HCT116 (cell line): ENCODE results near the gene PPP1R12C. TPM values are rescaled to one million over a fixed set of nuclear protein-coding genes. Genes with fewer than 3 reads are reported as not detected.

Experiments
- ATF3 ChIP-seq: IDR thresholded peaks from 2 replicates; pipeline ENCODE4 v1.6.1; 2012
- CTCF ChIP-seq, 3 experiments: fragments of 200-600 bp in 1 of 3; sonication (generic) in 1 of 3; IDR thresholded peaks in 2 of 3; conservative IDR thresholded peaks in 1 of 3; 2 replicates each; pipeline ENCODE4 v1.5.1; 2012 to 2017; ENCODE audit warnings: low read depth in 2 of 3, low read length in 2 of 3, antibody characterized with exemption in 1 of 3, borderline replicate concordance in 1 of 3, control low read depth in 1 of 3, mild to moderate bottlenecking in 1 of 3, mixed read lengths in 1 of 3, mixed run types in 1 of 3, moderate library complexity in 1 of 3; ENCODE audit not compliant: insufficient read depth in 1 of 3
- ELF1 ChIP-seq: IDR thresholded peaks from 2 replicates; pipeline ENCODE4 v1.6.1; 2012; ENCODE audit warnings: low read depth, borderline replicate concordance
- FOSL1 ChIP-seq: IDR thresholded peaks from 2 replicates; pipeline ENCODE4 v1.6.1; 2012; ENCODE audit warnings: low read depth
- YY1 ChIP-seq: IDR thresholded peaks from 2 replicates; pipeline ENCODE4 v1.6.1; 2011; ENCODE audit warnings: low read length, low read depth, moderate library complexity, mild to moderate bottlenecking; ENCODE audit not compliant: insufficient replicate concordance; ENCODE audit errors: extremely low read depth
- ZBTB33 ChIP-seq: IDR thresholded peaks from 2 replicates; pipeline ENCODE4 v1.6.1; 2011; ENCODE audit warnings: mild to moderate bottlenecking, low read length, moderate library complexity; ENCODE audit not compliant: insufficient replicate concordance; ENCODE audit errors: extremely low read depth
- ZNF274 ChIP-seq: fragments of 200-500 bp; sonication (Bioruptor generic); IDR thresholded peaks from 2 replicates; pipeline ENCODE4 v1.6.1; 2014; ENCODE audit warnings: mild to moderate bottlenecking, low read depth, low read length, inconsistent platforms
- total RNA-seq: library from RNA; stranded (reverse); gene quantifications from one replicate; pipeline ENCODE4 v1.2.1, GENCODE V29; 2021; ENCODE audit not compliant: unreplicated experiment

PPP1R12C gene
- total RNA-seq, 1 experiment from 2014 or later = 83.2 TPM

GRCh38 chr19:55158423-55158822, 41.0 kb upstream of the PPP1R12C start (continued):
- TF ChIP-seq CTCF (IDR thresholded peaks at IDR 0.05 in 2 of 3, conservative IDR thresholded peaks at IDR 0.05 in 1 of 3; ENCODE audit: borderline replicate concordance in 1 of 3, insufficient read depth in 1 of 3, low read depth in 2 of 3, low read length in 2 of 3) (no peak), FOSL1 (no peak), ZBTB33 (no peak), ZNF274 (no peak), ELF1 (no peak), YY1 (no peak), ATF3 (no peak)
